Neutrophil (primary cell): ENCODE measurements around the gene IPO11.
"Not testable (repeated sequence)": the region's sequence is repeated elsewhere in the genome, so short reads cannot be mapped to it uniquely, and the experiment has no call there.

Source experiments
- H3K27ac ChIP-seq: fragments of 200-600 bp; sonication (generic); 2 replicates; pipeline ENCODE4 v1.5.1; 2016; ENCODE audit warnings: mild to moderate bottlenecking, moderate library complexity
- H3K27me3 ChIP-seq: fragments of 200-600 bp; sonication (generic); 2 replicates; pipeline ENCODE4 v1.6.0; 2016; ENCODE audit warnings: mild to moderate bottlenecking
- H3K36me3 ChIP-seq: fragments of 200-600 bp; sonication (generic); 2 replicates; pipeline ENCODE4 v1.5.1; 2017
- H3K4me1 ChIP-seq, 2 experiments: fragments of 200-600 bp in 1 of 2; sonication (generic) in 1 of 2; 1 replicate in 1 of 2; 2 replicates in 1 of 2; pipeline versions ENCODE4 v1.5.1 to v1.6.1; 2013 to 2016; ENCODE audit warnings: low read depth in 1 of 2, low read length in 1 of 2, mild to moderate bottlenecking in 1 of 2, moderate library complexity in 1 of 2; ENCODE audit not compliant: control insufficient read depth in 1 of 2, insufficient read depth in 1 of 2
- H3K4me3 ChIP-seq, 2 experiments: fragments of 200-600 bp in 1 of 2; sonication (generic) in 1 of 2; 1 replicate in 1 of 2; 2 replicates in 1 of 2; pipeline ENCODE4 v1.5.1; 2013 to 2016; ENCODE audit warnings: low read depth in 1 of 2, low read length in 1 of 2, mild to moderate bottlenecking in 1 of 2, moderate library complexity in 1 of 2
- H3K9me3 ChIP-seq: fragments of 200-600 bp; sonication (generic); 2 replicates; pipeline ENCODE4 v1.5.1; 2016
- CTCF ChIP-seq: fragments of 200-600 bp; sonication (generic); IDR thresholded peaks from 2 replicates; pipeline ENCODE4 v1.5.1; 2016; ENCODE audit warnings: antibody characterized with exemption

IPO11 gene

GRCh38 chr5:62514510-62515119 lies 102.1 kb downstream of the IPO11 start:
- no peaks in the 10 kb centered on the region for H3K27me3 ChIP-seq
- H3K4me1 ChIP-seq = no peaks in the 10 kb centered on the region
- H3K4me3 ChIP-seq = no peak overlapping the region
- TF ChIP-seq CTCF = no peak
- no peaks in the 10 kb centered on the region for H3K9me3 ChIP-seq
- no peak overlapping the region for H3K27ac ChIP-seq
- no peaks in the 10 kb centered on the region for H3K36me3 ChIP-seq

- not testable (repeated sequence) for H3K27me3 ChIP-seq, H3K36me3 ChIP-seq, H3K9me3 ChIP-seq, H3K4me1 ChIP-seq, H3K4me3 ChIP-seq, H3K27ac ChIP-seq
These were observed 108.2 kb downstream of the IPO11 start for GRCh38 chr5:62520812-62521211.

- no peaks in the 10 kb centered on the region for H3K4me1 ChIP-seq
- H3K27ac ChIP-seq = no peak overlapping the region
- no peak overlapping the region for H3K4me3 ChIP-seq
- H3K9me3 ChIP-seq = no peaks in the 10 kb centered on the region
- TF ChIP-seq CTCF = no peak
- H3K36me3 ChIP-seq = no peaks in the 10 kb centered on the region
- no peaks in the 10 kb centered on the region for H3K27me3 ChIP-seq
These were observed 108.8 kb downstream of the IPO11 start for GRCh38 chr5:62521319-62521718.

GRCh38 chr5:62522811-62523210 lies 110.2 kb downstream of the IPO11 start:
- Histone ChIP-seq H3K27ac (no peak overlapping the region), H3K27me3 (no peaks in the 10 kb centered on the region), H3K9me3 (no peaks in the 10 kb centered on the region), H3K36me3 (no peaks in the 10 kb centered on the region), H3K4me1 (no peaks in the 10 kb centered on the region), H3K4me3 (no peak overlapping the region)
- no peak for TF ChIP-seq CTCF

- Histone ChIP-seq H3K27ac (no peak overlapping the region), H3K9me3 (no peaks in the 10 kb centered on the region), H3K4me1 (peaks cover 11% of the 10 kb centered on the region in 2 experiments), H3K4me3 (no peak overlapping the region), H3K36me3 (no peaks in the 10 kb centered on the region), H3K27me3 (no peaks in the 10 kb centered on the region)
- no peak for TF ChIP-seq CTCF
These were observed 121.0 kb downstream of the IPO11 start for GRCh38 chr5:62533597-62533996.

- H3K27ac ChIP-seq = no peak overlapping the region
- no peak for TF ChIP-seq CTCF
- H3K4me3 ChIP-seq = no peak overlapping the region
- no peaks in the 10 kb centered on the region for H3K27me3 ChIP-seq
- peaks cover 13 to 14% of the 10 kb centered on the region in 2 experiments for H3K4me1 ChIP-seq
- H3K36me3 ChIP-seq = no peaks in the 10 kb centered on the region
- H3K9me3 ChIP-seq = no peaks in the 10 kb centered on the region
These were observed 122.1 kb downstream of the IPO11 start for GRCh38 chr5:62534461-62535236.
